Fibroblast of gingiva (primary cell): ENCODE results near the gene CCDC158.

ENCODE experiments used
- DNase-seq: peaks from one replicate; pipeline ENCODE4 v3.0.0-alpha.2; 2011; ENCODE audit warnings: low read depth

Gene CCDC158

GRCh38 chr4:76279462-76279861 lies 141.5 kb downstream of the CCDC158 start:
- no peak for DNase-seq

DNA sequence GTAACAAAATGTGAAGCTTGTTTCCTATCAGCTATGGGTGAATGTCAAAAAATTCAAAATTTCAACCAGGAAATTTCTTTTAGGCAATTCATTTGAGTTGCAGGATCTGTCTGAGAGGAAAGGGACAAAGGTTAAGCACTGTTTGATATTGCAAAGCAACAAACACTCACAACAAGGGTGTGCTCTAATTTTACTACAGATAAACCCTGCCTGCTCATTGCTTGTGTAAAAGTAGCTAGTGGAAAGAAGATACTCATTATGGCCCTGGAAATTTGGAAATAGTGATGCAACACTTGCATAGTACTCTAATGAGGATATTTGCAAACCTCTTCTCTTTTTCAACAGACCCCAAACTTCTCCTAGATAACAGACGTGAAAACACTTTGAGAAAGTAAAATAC lies 142.4 kb downstream of the CCDC158 start:
- DNase-seq, result no peak

- no peak for DNase-seq
These were observed 143.3 kb downstream of the CCDC158 start for GRCh38 chr4:76277667-76278066.

DNA sequence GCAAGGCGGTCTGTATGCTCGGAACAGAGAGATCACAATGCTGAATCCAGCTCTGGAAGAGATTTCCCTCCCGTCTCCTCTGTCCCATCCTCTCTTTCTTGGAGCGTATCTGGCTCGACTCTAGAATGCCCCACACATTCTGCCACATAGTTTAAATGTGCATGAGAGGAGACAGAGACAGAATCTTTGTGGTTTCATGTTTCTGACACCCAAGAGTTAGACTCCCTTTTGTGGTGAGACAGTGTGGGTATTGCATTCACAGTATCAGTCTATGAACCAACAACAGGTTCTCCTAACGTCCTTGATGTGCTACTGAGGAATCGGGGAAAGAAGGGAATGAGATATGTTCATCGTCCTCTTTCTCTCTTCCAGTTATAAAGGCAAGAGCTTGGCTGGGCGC lies 144.1 kb downstream of the CCDC158 start:
- DNase-seq, result no peak

DNA sequence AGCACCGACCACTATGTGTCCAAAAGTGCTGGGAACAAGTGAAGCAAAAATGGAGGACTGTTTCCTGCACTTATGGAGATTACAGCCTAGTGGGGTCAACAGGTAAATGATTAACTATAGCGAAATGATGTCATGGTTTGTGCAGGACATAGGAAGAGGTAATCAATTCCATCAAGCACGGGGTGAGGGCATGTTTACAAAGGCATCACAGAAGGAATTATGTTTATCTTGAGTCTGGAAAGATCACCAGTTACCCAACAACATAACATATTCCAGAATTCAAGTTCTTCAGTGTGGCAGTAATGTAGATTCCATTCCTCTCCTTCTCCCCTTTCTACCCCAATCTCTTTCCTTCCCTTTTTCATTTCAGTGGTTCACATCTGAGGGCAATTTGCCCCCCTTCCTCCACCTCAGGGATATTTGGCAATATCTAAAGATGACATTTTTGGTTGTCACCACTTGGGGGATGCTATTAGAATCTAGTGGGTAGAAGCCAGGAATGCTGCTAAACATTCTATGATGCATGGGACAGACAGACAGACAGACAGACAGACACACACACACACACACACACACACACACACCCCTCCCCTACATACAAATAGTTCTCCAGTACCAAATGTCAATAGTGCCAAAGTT lies 145.3 kb downstream of the CCDC158 start:
- DNase-seq, result no peak

DNA sequence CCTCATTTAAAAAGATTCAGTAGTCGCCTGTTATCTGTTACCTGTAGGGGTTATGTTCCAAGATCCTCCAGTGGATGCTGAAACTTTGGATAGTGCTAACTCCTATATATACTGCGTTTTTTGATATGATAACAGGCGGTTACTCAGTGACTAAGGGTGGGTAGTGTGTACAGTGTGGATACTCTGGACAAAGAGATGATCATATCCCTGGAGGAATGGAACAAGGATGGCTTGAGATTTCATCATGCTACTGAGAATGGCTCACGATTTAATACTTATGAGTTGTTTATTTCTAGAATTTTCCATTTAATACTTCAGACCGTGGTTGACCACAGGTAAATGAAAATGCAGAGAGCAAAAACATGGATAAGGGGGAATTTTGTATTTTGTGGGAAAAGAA lies 147.9 kb downstream of the CCDC158 start:
- no peak for DNase-seq

GRCh38 chr4:76272582-76272981 lies 148.4 kb downstream of the CCDC158 start:
- no peak for DNase-seq

DNA sequence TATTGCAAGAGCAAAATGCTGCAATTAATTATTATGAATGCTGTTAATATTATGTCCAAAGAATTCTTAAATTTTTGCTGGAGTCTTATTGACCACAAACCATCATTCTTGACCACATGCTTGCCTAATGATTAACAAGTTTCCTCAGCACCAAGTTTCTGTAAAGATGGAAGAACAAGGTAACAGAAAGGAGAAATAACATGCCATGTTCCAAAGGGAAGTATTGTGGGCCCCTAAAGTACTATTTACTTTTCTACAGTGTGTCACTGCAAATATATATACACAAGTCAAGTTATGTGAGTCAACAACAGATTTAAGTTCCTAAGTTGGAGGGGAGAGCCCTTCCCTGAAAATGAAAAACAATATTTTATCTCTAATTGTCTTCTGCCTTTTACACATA lies 148.9 kb downstream of the CCDC158 start:
- DNase-seq, result no peak

DNA sequence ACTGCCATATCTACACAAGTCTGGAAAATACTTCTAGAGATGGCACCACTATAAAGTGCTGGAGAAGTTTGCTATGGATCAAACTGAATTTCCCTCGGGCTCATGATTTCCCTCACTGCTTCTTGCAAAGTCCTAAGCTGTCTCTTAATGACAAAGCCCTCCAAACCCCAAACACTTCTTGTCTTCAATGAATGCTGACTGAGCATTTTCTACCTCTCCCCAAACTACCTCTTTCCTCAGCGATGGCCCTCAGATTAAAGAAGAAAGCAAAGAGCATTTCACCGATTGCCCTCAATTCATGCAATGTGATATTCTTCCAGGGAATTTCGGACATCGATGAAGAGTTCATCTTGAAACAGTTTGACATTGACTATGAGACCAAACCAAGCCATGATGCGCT lies 149.7 kb downstream of the CCDC158 start:
- no peak for DNase-seq

DNA sequence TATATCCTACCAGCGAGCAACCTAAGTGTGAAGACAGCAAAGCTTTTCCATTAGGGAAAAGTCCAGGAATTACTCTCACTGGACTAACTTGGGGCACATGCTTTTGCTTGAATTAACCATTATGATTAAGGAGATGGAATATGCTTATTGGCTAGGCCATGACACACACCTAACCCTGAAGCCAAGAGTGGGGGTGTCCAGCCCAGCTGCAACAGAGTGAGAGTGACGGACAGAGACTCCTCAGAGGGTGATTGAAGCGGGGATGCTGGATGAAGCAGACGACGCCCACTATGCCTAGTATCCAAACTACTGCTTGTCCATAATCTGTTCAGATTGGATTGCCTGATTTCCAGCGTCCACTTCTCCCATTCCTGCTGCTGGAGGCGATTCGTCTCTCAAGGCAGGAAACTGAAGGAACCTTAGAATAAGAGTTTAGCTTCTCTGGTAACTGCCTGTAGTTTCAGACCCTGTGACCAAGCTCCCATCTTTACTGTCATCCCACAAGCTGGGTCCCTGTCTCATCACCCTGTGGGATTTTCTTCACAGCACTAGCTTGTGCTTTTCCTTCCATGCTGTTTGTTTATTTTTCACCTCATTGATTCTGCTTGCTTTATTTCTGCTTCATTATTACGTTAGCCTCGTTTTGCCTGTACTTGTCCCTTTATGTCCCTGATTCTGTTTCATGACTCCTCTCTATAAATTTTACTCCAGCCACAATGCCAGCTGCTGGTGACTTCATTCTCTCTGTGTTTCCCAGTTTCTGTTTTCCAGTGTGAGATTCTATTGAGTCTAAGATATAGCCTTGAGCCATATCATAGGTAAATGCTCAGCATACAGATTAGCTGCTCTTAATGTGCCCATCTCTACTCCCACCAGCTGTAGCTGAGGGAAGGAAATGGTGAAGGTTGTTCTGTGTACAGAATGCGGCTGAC lies 150.4 kb downstream of the CCDC158 start:
- no peak for DNase-seq

GRCh38 chr4:76267811-76268210 lies 153.1 kb downstream of the CCDC158 start:
- DNase-seq, result no peak

- no peak for DNase-seq
These were observed 154.3 kb downstream of the CCDC158 start for GRCh38 chr4:76266627-76267026.

GRCh38 chr4:76265631-76266218 lies 155.2 kb downstream of the CCDC158 start:
- DNase-seq, result no peak
